HepG2 (cell line): Measurements from ENCODE around the gene COQ8B. TPM values are rescaled to one million over a fixed set of nuclear protein-coding genes. Genes with fewer than 3 reads are reported as not detected.

Source experiments
- BCL6 ChIP-seq: IDR thresholded peaks from 2 replicates; pipeline ENCODE4 v1.6.1; 2016; ENCODE audit warnings: missing genetic modification reagents, missing compliant biosample characterization
- CEBPB ChIP-seq: IDR thresholded peaks from 2 replicates; pipeline ENCODE4 v1.6.1; 2011; ENCODE audit warnings: low read depth, low read length, improper control_type of control experiment, borderline replicate concordance
- ISL2 ChIP-seq: sonication (generic); formaldehyde crosslinking; IDR thresholded peaks from 2 replicates; pipeline ENCODE4 v1.5.0; 2020; ENCODE audit warnings: missing genetic modification reagents
- KLF11 ChIP-seq: IDR thresholded peaks from 2 replicates; pipeline ENCODE4 v1.6.1; 2016; ENCODE audit warnings: missing compliant biosample characterization
- PHF5A ChIP-seq: IDR thresholded peaks from one replicate; pipeline ENCODE4 v1.6.1; 2018; ENCODE audit warnings: low read depth, missing genetic modification reagents; ENCODE audit not compliant: unreplicated experiment
- RBM39 ChIP-seq: fragments of 200-400 bp; formaldehyde crosslinking; IDR thresholded peaks from one replicate; pipeline ENCODE4 v1.6.1; 2018; ENCODE audit warnings: antibody characterized with exemption, mild to moderate bottlenecking, low read depth, low read length; ENCODE audit not compliant: poor library complexity, severe bottlenecking
- SOX13 ChIP-seq, 3 experiments: fragments of 450-650 bp in 1 of 3; sonication (generic) in 1 of 3; formaldehyde crosslinking in 1 of 3; IDR thresholded peaks in 2 of 3; conservative IDR thresholded peaks in 1 of 3; 2 replicates each; pipeline versions ENCODE4 v1.5.0 to v1.6.1; 2016 to 2020; ENCODE audit warnings: antibody characterized with exemption in 1 of 3, mild to moderate bottlenecking in 1 of 3, missing compliant biosample characterization in 1 of 3, missing genetic modification reagents in 1 of 3, moderate library complexity in 1 of 3
- ZNF598 ChIP-seq: sonication (generic); formaldehyde crosslinking; IDR thresholded peaks from 2 replicates; pipeline ENCODE4 v1.5.1; 2020; ENCODE audit warnings: mild to moderate bottlenecking, missing genetic modification reagents, borderline replicate concordance
- ZNF879 ChIP-seq: sonication (generic); formaldehyde crosslinking; IDR thresholded peaks from 2 replicates; pipeline ENCODE4 v1.8.1; 2023; ENCODE audit warnings: missing genetic modification reagents
- polyA plus RNA-seq, 8 experiments: library from polyadenylated mRNA; depleted of rRNA in 3 of 8; stranded (reverse) in 7 of 8; unstranded in 1 of 8; fragments of >200 nt; fragmentation: Illumina TruSeq in 4 of 8; extraction: Trizol in 4 of 8; gene quantifications; 2 replicates each; pipeline versions ENCODE4 v1.2.1 to v1.2.3, GENCODE V29; 2011 to 2016; ENCODE audit warnings: low read depth in 4 of 8, missing spikeins in 1 of 8, mixed read lengths in 1 of 8; ENCODE audit not compliant: insufficient read depth in 1 of 8
- total RNA-seq, 5 experiments: library from RNA; depleted of rRNA; stranded (reverse); fragments of >200 nt; fragmentation: Illumina TruSeq; extraction: Trizol; gene quantifications; 2 replicates each; pipeline ENCODE4 v1.2.3, GENCODE V29; 2016; ENCODE audit warnings: low read depth in 1 of 5
- TF ChIP-seq, protein P1 (sequence below): IDR thresholded peaks from 2 replicates; pipeline ENCODE4 v1.6.1; 2016; ENCODE audit warnings: missing biosample characterization, missing genetic modification reagents, low read depth
- TF ChIP-seq, protein P2 (sequence below): sonication (generic); formaldehyde crosslinking; IDR thresholded peaks from 2 replicates; pipeline ENCODE4 v1.5.0; 2020; ENCODE audit warnings: missing genetic modification reagents
- TF ChIP-seq, protein P3 (sequence below): sonication (generic); formaldehyde crosslinking; IDR thresholded peaks from 2 replicates; pipeline ENCODE4 v1.4.0; 2020; ENCODE audit warnings: missing genetic modification reagents, borderline replicate concordance
- TF ChIP-seq, protein P4 (sequence below): sonication (generic); formaldehyde crosslinking; IDR thresholded peaks from 2 replicates; pipeline ENCODE4 v1.4.0; 2020; ENCODE audit warnings: missing genetic modification reagents, mild to moderate bottlenecking, borderline replicate concordance
- TF ChIP-seq, protein P5 (sequence below): sonication (generic); formaldehyde crosslinking; conservative IDR thresholded peaks from 2 replicates; pipeline ENCODE4 v1.8.0; 2022; ENCODE audit warnings: low read depth, missing genetic modification reagents

COQ8B gene
- total and polyA plus RNA-seq, 2 of the 13 experiments (the other 11 are each of a cell fraction or from before 2014, with no cell fraction given), result 12.3 to 17.2 TPM

DNA sequence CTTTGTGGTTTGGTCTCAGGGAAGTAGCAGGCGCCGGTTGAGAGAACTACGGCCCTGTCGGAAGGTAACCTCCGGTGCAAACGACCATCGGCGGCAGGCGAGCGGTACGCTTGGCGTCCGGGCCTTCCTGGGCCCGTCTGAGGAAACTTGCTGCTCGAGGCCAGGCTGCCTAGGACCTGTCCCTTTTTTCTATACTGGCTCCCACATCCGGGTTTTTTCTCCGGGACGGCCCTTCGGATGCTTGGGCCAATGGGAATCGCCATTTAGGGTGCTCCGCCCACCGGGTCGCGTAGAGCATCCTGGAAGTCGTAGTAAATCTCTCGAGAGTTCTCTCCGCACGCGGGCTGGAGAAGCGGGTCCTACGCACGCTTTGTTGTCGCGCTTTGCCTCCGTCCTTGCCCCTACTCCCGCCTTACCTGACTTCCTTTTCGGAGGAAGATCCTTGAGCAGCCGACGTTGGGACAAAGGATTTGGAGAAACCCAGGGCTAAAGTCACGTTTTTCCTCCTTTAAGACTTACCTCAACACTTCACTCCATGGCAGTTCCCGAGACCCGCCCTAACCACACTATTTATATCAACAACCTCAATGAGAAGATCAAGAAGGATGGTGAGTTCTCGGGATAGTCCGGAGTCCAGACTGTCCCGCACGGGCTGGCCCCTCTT lies 34.3 kb upstream of the COQ8B start, which contains the start of gene SNRPA (continued):
- TF ChIP-seq, protein P1, sequence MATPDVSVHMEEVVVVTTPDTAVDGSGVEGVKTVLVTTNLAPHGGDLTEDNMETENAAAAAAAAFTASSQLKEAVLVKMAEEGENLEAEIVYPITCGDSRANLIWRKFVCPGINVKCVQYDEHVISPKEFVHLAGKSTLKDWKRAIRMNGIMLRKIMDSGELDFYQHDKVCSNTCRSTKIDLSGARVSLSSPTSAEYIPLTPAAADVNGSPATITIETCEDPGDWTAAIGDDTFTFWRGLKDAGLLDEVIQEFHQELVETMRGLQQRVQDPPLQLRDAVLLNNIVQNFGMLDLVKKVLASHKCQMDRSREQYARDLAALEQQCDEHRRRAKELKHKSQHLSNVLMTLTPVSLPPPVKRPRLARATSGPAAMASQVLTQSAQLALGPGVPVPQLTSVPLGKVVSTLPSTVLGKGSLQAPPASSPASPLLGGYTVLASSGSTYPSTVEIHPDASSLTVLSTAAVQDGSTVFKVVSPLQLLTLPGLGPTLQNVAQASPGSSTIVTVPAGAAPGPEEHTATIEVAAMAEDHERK (CRISPR knock-in tag), result peak; percentile 37; the same call in 1 of the 2 replicates
- TF ChIP-seq CEBPB, result no peak
- TF ChIP-seq ZNF598, result no peak
- TF ChIP-seq, protein P2, sequence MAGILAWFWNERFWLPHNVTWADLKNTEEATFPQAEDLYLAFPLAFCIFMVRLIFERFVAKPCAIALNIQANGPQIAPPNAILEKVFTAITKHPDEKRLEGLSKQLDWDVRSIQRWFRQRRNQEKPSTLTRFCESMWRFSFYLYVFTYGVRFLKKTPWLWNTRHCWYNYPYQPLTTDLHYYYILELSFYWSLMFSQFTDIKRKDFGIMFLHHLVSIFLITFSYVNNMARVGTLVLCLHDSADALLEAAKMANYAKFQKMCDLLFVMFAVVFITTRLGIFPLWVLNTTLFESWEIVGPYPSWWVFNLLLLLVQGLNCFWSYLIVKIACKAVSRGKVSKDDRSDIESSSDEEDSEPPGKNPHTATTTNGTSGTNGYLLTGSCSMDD (CRISPR knock-in tag), result no peak
- TF ChIP-seq RBM39, result peak; percentile 50
- TF ChIP-seq SOX13 (IDR thresholded peaks at IDR 0.05), result no peak
- 0 out of 4 replicates have a peak, but pooled peaks of 1 of the 2 experiments have one; percentile 5 for TF ChIP-seq SOX13 (CRISPR knock-in tag; conservative IDR thresholded peaks at IDR 0.05 in 1 of 2, IDR thresholded peaks at IDR 0.05 in 1 of 2)
- TF ChIP-seq ZNF879, result no peak
- TF ChIP-seq, protein P3, sequence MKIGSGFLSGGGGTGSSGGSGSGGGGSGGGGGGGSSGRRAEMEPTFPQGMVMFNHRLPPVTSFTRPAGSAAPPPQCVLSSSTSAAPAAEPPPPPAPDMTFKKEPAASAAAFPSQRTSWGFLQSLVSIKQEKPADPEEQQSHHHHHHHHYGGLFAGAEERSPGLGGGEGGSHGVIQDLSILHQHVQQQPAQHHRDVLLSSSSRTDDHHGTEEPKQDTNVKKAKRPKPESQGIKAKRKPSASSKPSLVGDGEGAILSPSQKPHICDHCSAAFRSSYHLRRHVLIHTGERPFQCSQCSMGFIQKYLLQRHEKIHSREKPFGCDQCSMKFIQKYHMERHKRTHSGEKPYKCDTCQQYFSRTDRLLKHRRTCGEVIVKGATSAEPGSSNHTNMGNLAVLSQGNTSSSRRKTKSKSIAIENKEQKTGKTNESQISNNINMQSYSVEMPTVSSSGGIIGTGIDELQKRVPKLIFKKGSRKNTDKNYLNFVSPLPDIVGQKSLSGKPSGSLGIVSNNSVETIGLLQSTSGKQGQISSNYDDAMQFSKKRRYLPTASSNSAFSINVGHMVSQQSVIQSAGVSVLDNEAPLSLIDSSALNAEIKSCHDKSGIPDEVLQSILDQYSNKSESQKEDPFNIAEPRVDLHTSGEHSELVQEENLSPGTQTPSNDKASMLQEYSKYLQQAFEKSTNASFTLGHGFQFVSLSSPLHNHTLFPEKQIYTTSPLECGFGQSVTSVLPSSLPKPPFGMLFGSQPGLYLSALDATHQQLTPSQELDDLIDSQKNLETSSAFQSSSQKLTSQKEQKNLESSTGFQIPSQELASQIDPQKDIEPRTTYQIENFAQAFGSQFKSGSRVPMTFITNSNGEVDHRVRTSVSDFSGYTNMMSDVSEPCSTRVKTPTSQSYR (CRISPR knock-in tag), result no peak
- TF ChIP-seq, protein P4, sequence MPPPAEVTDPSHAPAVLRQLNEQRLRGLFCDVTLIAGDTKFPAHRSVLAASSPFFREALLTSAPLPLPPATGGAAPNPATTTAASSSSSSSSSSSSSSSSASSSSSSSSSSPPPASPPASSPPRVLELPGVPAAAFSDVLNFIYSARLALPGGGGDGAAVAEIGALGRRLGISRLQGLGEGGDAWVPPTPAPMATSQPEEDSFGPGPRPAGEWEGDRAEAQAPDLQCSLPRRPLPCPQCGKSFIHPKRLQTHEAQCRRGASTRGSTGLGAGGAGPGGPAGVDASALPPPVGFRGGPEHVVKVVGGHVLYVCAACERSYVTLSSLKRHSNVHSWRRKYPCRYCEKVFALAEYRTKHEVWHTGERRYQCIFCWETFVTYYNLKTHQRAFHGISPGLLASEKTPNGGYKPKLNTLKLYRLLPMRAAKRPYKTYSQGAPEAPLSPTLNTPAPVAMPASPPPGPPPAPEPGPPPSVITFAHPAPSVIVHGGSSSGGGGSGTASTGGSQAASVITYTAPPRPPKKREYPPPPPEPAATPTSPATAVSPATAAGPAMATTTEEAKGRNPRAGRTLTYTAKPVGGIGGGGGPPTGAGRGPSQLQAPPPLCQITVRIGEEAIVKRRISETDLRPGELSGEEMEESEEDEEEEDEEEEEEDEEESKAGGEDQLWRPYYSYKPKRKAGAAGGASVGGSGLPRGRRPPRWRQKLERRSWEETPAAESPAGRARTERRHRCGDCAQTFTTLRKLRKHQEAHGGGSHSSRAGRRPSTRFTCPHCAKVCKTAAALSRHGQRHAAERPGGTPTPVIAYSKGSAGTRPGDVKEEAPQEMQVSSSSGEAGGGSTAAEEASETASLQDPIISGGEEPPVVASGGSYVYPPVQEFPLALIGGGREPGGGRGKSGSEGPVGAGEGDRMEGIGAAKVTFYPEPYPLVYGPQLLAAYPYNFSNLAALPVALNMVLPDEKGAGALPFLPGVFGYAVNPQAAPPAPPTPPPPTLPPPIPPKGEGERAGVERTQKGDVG (CRISPR knock-in tag), result no peak
- TF ChIP-seq, protein P5, sequence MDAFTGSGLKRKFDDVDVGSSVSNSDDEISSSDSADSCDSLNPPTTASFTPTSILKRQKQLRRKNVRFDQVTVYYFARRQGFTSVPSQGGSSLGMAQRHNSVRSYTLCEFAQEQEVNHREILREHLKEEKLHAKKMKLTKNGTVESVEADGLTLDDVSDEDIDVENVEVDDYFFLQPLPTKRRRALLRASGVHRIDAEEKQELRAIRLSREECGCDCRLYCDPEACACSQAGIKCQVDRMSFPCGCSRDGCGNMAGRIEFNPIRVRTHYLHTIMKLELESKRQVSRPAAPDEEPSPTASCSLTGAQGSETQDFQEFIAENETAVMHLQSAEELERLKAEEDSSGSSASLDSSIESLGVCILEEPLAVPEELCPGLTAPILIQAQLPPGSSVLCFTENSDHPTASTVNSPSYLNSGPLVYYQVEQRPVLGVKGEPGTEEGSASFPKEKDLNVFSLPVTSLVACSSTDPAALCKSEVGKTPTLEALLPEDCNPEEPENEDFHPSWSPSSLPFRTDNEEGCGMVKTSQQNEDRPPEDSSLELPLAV, result no peak
- TF ChIP-seq KLF11, result 0 out of 2 replicates have a peak, but pooled peaks have one; percentile 36
- TF ChIP-seq ISL2, result no peak; the same call in 1 of the 2 replicates
- TF ChIP-seq BCL6 (CRISPR knock-in tag), result 0 out of 2 replicates have a peak, but pooled peaks have one; percentile 21
- no peak for TF ChIP-seq PHF5A (CRISPR knock-in tag)
